GM21529 (cell line): ENCODE results near the gene CP.

Experiments used
- ATAC-seq: cut with Tn5 transposase; IDR thresholded peaks from one replicate; pipeline ENCODE4 v1.9.1; 2021; ENCODE audit not compliant: unreplicated experiment

CP gene

GRCh38 chr3:149122721-149123578 is 98.7 kb downstream of the CP start:
- no peak for ATAC-seq
